HT-29 (cell line): Measurements from ENCODE around the gene RLN3. TPM values are rescaled to one million over a fixed set of nuclear protein-coding genes. Genes with fewer than 3 reads are reported as not detected.

Source experiments
- total RNA-seq: library from RNA; depleted of rRNA; stranded (reverse); fragments of >200 nt; shearing (Covaris generic); gene quantifications from 2 replicates; pipeline ENCODE4 v1.2.3, GENCODE V29; 2014; rRNA removed

RLN3 gene
- total RNA-seq, 1 experiment from 2014 or later = not detected

Other genes with a start within 250 kb of the RLN3 start
- 4.3 and 4.4 TPM in 2 replicates for gene ZSWIM4, start 232.7 kb upstream of the RLN3 start, total RNA-seq
- gene NANOS3, start 151.0 kb upstream of the RLN3 start, total RNA-seq = not detected in 2 replicates
- gene BRME1, start 122.0 kb upstream of the RLN3 start, total RNA-seq = 2.2 and 3.9 TPM in 2 replicates
- 36.0 and 39.6 TPM in 2 replicates for gene CC2D1A, start 121.9 kb upstream of the RLN3 start, total RNA-seq
- gene PODNL1, start 89.7 kb upstream of the RLN3 start, total RNA-seq = 0.34 and 1.1 TPM in 2 replicates
- 46.6 and 47.2 TPM in 2 replicates for gene DCAF15, start 75.6 kb upstream of the RLN3 start, total RNA-seq
- 6.0 and 6.2 TPM in 2 replicates for gene RFX1, start 21.8 kb upstream of the RLN3 start, total RNA-seq
- 0.10 TPM in 1 of 2 replicates, not detected in the other for gene IL27RA, start 3.6 kb downstream of the RLN3 start, total RNA-seq
- gene PALM3, start 33.9 kb downstream of the RLN3 start, total RNA-seq = 0.08 and 0.20 TPM in 2 replicates
- 0.37 and 0.74 TPM in 2 replicates for gene MISP3, start 44.6 kb downstream of the RLN3 start, total RNA-seq
- gene C19orf67, start 57.6 kb downstream of the RLN3 start, total RNA-seq = not detected in 2 replicates
- gene SAMD1, start 62.6 kb downstream of the RLN3 start, total RNA-seq = 71.7 and 89.0 TPM in 2 replicates
- gene PRKACA, start 89.6 kb downstream of the RLN3 start, total RNA-seq = 19.4 and 25.0 TPM in 2 replicates
- 95.9 and 102 TPM in 2 replicates for gene ASF1B, start 108.4 kb downstream of the RLN3 start, total RNA-seq
- 1.2 and 2.0 TPM in 2 replicates for gene ADGRL1, start 178.0 kb downstream of the RLN3 start, total RNA-seq